ENCODE measurements around the gene ZNF37A. TPM values are rescaled to one million over a fixed set of nuclear protein-coding genes. Genes with fewer than 3 reads are reported as not detected.

The ZNF37A gene
- total and polyA plus RNA-seq, 4 donors: 5.5 to 25.3 (median 14.7) TPM

- no peaks in the 10 kb centered on the region for H3K4me1 ChIP-seq (ENCODE audit: control insufficient read depth in 1 of 2, insufficient read depth in 2 of 2, low read length in 2 of 2)
- H3K27me3 ChIP-seq (ENCODE audit: control insufficient read depth in 1 of 2, insufficient read depth in 2 of 2, low read length in 1 of 2): no peaks in the 10 kb centered on the region
- WGBS, 2 donors: 55 to 73% methylated on average over 2 of the region's 2 CpGs
- H3K4me3 ChIP-seq (ENCODE audit: low read length in 2 of 2): no peak overlapping the region
- H3K36me3 ChIP-seq (ENCODE audit: control insufficient read depth in 1 of 2, insufficient read depth in 2 of 2, low read length in 1 of 2): no peaks in the 10 kb centered on the region
- H3K9me3 ChIP-seq (ENCODE audit: control insufficient read depth, low read length): peaks cover 3% of the 10 kb centered on the region
- intact Hi-C loops (cut with DNase I): no loop called here
- DNase-seq (no peak), ATAC-seq (ENCODE audit: low FRiP score) (no peak)
- H3K27ac ChIP-seq (ENCODE audit: low read depth in 1 of 2, low read length in 2 of 2): no peak overlapping the region
Measured at GRCh38 chr10:38159004-38159403, 64.9 kb downstream of the ZNF37A start.

GRCh38 chr10:38163617-38164016 lies 69.5 kb downstream of the ZNF37A start:
- no peak overlapping the region for H3K4me3 ChIP-seq (ENCODE audit: low read length in 2 of 2)
- peaks cover 3% of the 10 kb centered on the region for H3K9me3 ChIP-seq (ENCODE audit: control insufficient read depth, low read length)
- no peak overlapping the region for H3K27ac ChIP-seq (ENCODE audit: low read depth in 1 of 2, low read length in 2 of 2)
- DNase-seq (no peak), ATAC-seq (ENCODE audit: low FRiP score) (no peak)
- H3K27me3 ChIP-seq (ENCODE audit: control insufficient read depth in 1 of 2, insufficient read depth in 2 of 2, low read length in 1 of 2): no peaks in the 10 kb centered on the region
- 19 to 36% methylated on average over 1 of the region's 1 CpG for WGBS, 2 donors
- H3K4me1 ChIP-seq (ENCODE audit: control insufficient read depth in 1 of 2, insufficient read depth in 2 of 2, low read length in 2 of 2): no peaks in the 10 kb centered on the region
- intact Hi-C loops (cut with DNase I): no loop called here
- H3K36me3 ChIP-seq (ENCODE audit: control insufficient read depth in 1 of 2, insufficient read depth in 2 of 2, low read length in 1 of 2): no peaks in the 10 kb centered on the region

- no peak overlapping the region for H3K27ac ChIP-seq (ENCODE audit: low read depth in 1 of 2, low read length in 2 of 2)
- intact Hi-C loops (cut with DNase I): no loop called here
- no peak overlapping the region for H3K4me3 ChIP-seq (ENCODE audit: low read length in 2 of 2)
- H3K36me3 ChIP-seq (ENCODE audit: control insufficient read depth in 1 of 2, insufficient read depth in 2 of 2, low read length in 1 of 2): peaks cover 0 to under 1% of the 10 kb centered on the region in 2 donors
- H3K27me3 ChIP-seq (ENCODE audit: control insufficient read depth in 1 of 2, insufficient read depth in 2 of 2, low read length in 1 of 2): no peaks in the 10 kb centered on the region
- no peak for ATAC-seq (ENCODE audit: low FRiP score)
- WGBS, 2 donors: 44 to 47% methylated on average over 2 of the region's 2 CpGs
- H3K4me1 ChIP-seq (ENCODE audit: control insufficient read depth in 1 of 2, insufficient read depth in 2 of 2, low read length in 2 of 2): no peaks in the 10 kb centered on the region
- DNase-seq: no peak
- H3K9me3 ChIP-seq (ENCODE audit: control insufficient read depth, low read length): no peaks in the 10 kb centered on the region
Measured at GRCh38 chr10:38174336-38174735, 80.2 kb downstream of the ZNF37A start.

- Histone ChIP-seq H3K27me3 (ENCODE audit: control insufficient read depth in 1 of 2, insufficient read depth in 2 of 2, low read length in 1 of 2) (no peaks in the 10 kb centered on the region), H3K4me1 (ENCODE audit: control insufficient read depth in 1 of 2, insufficient read depth in 2 of 2, low read length in 2 of 2) (no peaks in the 10 kb centered on the region), H3K36me3 (ENCODE audit: control insufficient read depth in 1 of 2, insufficient read depth in 2 of 2, low read length in 1 of 2) (no peaks in the 10 kb centered on the region), H3K9me3 (ENCODE audit: control insufficient read depth, low read length) (no peaks in the 10 kb centered on the region), H3K4me3 (ENCODE audit: low read length in 2 of 2) (no peak overlapping the region), H3K27ac (ENCODE audit: low read depth in 1 of 2, low read length in 2 of 2) (no peak overlapping the region)
- intact Hi-C loops (cut with DNase I): no loop called here
- WGBS, 2 donors: 30 to 39% methylated on average over 1 of the region's 1 CpG
- DNase-seq (no peak), ATAC-seq (ENCODE audit: low FRiP score) (no peak)
Measured at GRCh38 chr10:38184477-38184876, 90.3 kb downstream of the ZNF37A start.

Other genes with a start within 250 kb of the ZNF37A start
- gene ZNF248, start 236.7 kb upstream of the ZNF37A start, total RNA-seq: 10 to 100 TPM; 15.1 to 21.1 TPM
- gene ZNF248, start 236.7 kb upstream of the ZNF37A start, polyA plus RNA-seq: 10 to 100 TPM; 11.1 to 11.6 TPM
- gene ZNF25, start 117.7 kb upstream of the ZNF37A start, total RNA-seq: 10 to 100 TPM; 23.0 to 23.2 TPM
- gene ZNF25, start 117.7 kb upstream of the ZNF37A start, polyA plus RNA-seq: 10 to 100 TPM; 13.1 to 16.5 TPM
- gene ZNF33A, start 83.7 kb upstream of the ZNF37A start, total RNA-seq: 10 to 100 TPM; 28.9 to 31.6 TPM
- 10 to 100 TPM; 10.2 to 10.8 TPM for gene ZNF33A, start 83.7 kb upstream of the ZNF37A start, polyA plus RNA-seq

Data from aorta (tissue), 5 donors.